Chondrocyte (in vitro differentiated cells): Measurements from ENCODE around the gene RALGAPB. TPM values are rescaled to one million over a fixed set of nuclear protein-coding genes. Genes with fewer than 3 reads are reported as not detected.

ENCODE experiments used
- DNase-seq: peaks from one replicate; pipeline ENCODE4 v3.0.0; 2021; ENCODE audit warnings: mixed read lengths, low spot score
- H3K27ac Mint-ChIP-seq: one replicate; pipeline ENCODE4 v1.8.0; 2021; ENCODE audit warnings: mild to moderate bottlenecking, moderate library complexity, mixed read lengths; ENCODE audit not compliant: unreplicated experiment
- H3K27me3 Mint-ChIP-seq: 2 replicates; pipeline ENCODE4 v1.8.0; 2021; ENCODE audit warnings: low read depth, mixed read lengths
- H3K36me3 Mint-ChIP-seq: 2 replicates; pipeline ENCODE4 v1.8.0; 2021; ENCODE audit warnings: low read depth, mixed read lengths
- H3K4me1 Mint-ChIP-seq: 2 replicates; pipeline ENCODE4 v1.8.0; 2021; ENCODE audit warnings: low read depth, mild to moderate bottlenecking, mixed read lengths
- H3K4me3 Mint-ChIP-seq: one replicate; pipeline ENCODE4 v1.8.0; 2021; ENCODE audit warnings: mild to moderate bottlenecking, moderate library complexity, mixed read lengths; ENCODE audit not compliant: unreplicated experiment
- H3K9me3 Mint-ChIP-seq: 2 replicates; pipeline ENCODE4 v1.8.0; 2021; ENCODE audit warnings: low read depth, mixed read lengths
- total RNA-seq: library from RNA; stranded (reverse); gene quantifications from 3 replicates; pipeline ENCODE4 v1.2.1, GENCODE V29; 2021
- TF ChIP-seq, protein P1 (sequence below): fragments of 200-600 bp; sonication (generic); IDR thresholded peaks from 2 replicates; pipeline ENCODE4 v1.5.0; 2021; ENCODE audit warnings: antibody characterized with exemption, mild to moderate bottlenecking, moderate library complexity

Gene RALGAPB
- total RNA-seq, 1 donor from 2014 or later: 32.6 TPM

DNA sequence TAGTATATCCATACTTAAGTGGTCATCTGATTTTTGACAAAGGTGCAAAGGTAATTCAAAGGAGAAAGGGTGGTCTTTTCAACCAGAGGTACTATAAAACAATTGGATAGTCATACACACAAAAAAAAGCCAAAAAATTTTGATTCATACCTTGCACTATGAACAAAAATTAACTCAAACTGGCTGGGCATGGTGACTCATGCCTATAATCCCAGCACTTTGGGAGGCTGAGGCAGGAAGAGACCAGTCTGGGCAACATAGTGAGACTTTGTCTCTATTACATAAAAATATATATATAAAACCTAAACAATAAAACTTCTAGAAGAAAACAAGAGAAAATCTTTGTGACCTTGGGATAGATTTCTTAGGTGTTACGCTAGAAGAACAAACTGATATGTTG is 64.5 kb downstream of the RALGAPB start:
- Mint-ChIP-seq H3K9me3 (no peaks in the 10 kb centered on the region), H3K4me1 (no peaks in the 10 kb centered on the region), H3K27ac (no peak overlapping the region), H3K27me3 (no peaks in the 10 kb centered on the region), H3K4me3 (no peak overlapping the region), H3K36me3 (peaks cover 50% of the 10 kb centered on the region)
- TF ChIP-seq, protein P1, sequence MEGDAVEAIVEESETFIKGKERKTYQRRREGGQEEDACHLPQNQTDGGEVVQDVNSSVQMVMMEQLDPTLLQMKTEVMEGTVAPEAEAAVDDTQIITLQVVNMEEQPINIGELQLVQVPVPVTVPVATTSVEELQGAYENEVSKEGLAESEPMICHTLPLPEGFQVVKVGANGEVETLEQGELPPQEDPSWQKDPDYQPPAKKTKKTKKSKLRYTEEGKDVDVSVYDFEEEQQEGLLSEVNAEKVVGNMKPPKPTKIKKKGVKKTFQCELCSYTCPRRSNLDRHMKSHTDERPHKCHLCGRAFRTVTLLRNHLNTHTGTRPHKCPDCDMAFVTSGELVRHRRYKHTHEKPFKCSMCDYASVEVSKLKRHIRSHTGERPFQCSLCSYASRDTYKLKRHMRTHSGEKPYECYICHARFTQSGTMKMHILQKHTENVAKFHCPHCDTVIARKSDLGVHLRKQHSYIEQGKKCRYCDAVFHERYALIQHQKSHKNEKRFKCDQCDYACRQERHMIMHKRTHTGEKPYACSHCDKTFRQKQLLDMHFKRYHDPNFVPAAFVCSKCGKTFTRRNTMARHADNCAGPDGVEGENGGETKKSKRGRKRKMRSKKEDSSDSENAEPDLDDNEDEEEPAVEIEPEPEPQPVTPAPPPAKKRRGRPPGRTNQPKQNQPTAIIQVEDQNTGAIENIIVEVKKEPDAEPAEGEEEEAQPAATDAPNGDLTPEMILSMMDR: no peak
- DNase-seq: no peak

DNA sequence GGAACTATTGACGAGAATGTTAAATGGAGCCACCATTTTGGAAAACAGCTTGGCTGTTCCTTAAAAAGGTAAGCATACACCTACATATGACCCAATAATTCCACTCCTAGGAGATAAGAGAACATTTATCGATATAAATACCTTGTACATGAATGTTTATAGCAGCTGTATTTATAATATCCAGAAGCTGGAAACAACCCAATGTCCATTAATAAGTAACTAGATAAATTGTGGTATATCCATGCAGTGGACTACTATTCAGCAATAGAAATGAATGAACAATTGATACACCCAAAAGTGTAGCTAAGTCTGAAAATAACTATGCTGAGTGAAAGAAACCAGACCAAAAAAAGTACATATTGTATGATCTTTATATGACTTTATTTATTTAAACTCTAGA is 66.1 kb downstream of the RALGAPB start:
- H3K36me3 Mint-ChIP-seq: peaks cover 46% of the 10 kb centered on the region

DNA sequence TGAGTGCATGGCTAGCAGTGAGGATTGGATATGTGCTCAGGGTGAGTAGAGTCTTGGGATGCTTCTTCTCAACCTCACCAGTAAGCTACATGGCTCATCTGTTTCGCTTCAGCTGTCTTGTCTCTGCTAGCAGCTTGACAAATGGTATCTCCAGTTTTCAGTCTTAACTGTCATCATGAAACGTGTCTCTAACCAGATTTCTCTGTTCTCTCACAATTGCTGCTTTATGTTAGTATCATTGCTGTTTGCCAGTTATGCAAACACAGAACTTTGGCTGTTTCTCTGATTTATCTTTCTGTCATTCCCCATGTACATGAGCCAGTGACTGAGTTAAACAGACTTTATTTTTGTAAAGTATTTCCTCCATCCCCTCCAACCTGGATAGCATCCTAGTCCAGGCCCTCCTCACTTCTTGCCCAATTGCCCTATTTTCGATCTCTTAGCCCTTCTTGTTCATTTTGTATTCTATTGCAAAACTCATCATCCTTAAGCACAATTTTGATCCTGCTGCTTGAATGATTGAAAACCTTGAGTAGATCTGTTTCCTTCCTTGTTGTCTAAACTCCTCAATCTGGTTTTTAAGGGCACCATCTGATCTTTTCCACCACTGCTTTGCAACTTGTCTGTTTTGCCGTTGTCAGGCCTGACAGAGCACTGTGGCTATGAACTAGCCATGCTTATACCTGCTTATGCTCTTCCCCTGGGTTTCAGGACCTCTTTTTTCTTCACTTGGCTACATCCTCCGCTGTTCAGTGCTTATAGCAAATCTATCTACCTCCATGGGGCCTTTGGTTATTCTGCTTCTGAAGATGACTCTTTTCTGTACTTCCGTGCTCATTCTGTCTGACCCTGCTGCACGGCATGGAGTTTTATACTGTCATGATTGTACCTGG is 70.6 kb downstream of the RALGAPB start:
- Mint-ChIP-seq H3K27ac (no peak overlapping the region), H3K4me1 (no peaks in the 10 kb centered on the region), H3K9me3 (no peaks in the 10 kb centered on the region), H3K27me3 (no peaks in the 10 kb centered on the region), H3K4me3 (no peak overlapping the region), H3K36me3 (peaks cover 51% of the 10 kb centered on the region)
- TF ChIP-seq, protein P1: no peak
- DNase-seq: no peak

More for the DNA sequence above, 66.1 kb downstream of the RALGAPB start:
- Mint-ChIP-seq H3K9me3 (no peaks in the 10 kb centered on the region), H3K27ac (no peak overlapping the region), H3K4me3 (no peak overlapping the region), H3K27me3 (no peaks in the 10 kb centered on the region), H3K4me1 (no peaks in the 10 kb centered on the region)
- TF ChIP-seq, protein P1: no peak
- DNase-seq: no peak

DNA sequence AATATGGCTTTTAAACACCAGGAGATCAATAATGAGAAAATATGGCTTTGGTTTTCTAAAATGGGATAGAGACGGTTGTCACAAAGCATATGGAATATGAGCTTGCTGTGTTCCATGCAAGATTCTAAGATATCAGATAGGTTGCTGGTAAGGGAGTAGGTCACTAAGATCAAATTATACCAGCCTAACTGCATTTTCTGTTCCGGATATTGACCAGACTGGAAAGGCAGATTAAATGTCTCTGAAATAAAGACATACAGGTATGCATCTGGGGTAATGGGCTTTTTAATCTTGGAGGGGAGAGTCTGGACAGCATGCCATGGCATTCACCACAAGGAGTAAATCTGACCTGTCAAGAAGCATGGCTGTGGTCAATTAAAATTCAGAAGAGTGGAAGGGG is 73.1 kb downstream of the RALGAPB start:
- Mint-ChIP-seq H3K4me1 (no peaks in the 10 kb centered on the region), H3K27ac (no peak overlapping the region), H3K36me3 (peaks cover 50% of the 10 kb centered on the region), H3K27me3 (no peaks in the 10 kb centered on the region), H3K9me3 (no peaks in the 10 kb centered on the region), H3K4me3 (no peak overlapping the region)
- no peak for DNase-seq
- TF ChIP-seq, protein P1: no peak

DNA sequence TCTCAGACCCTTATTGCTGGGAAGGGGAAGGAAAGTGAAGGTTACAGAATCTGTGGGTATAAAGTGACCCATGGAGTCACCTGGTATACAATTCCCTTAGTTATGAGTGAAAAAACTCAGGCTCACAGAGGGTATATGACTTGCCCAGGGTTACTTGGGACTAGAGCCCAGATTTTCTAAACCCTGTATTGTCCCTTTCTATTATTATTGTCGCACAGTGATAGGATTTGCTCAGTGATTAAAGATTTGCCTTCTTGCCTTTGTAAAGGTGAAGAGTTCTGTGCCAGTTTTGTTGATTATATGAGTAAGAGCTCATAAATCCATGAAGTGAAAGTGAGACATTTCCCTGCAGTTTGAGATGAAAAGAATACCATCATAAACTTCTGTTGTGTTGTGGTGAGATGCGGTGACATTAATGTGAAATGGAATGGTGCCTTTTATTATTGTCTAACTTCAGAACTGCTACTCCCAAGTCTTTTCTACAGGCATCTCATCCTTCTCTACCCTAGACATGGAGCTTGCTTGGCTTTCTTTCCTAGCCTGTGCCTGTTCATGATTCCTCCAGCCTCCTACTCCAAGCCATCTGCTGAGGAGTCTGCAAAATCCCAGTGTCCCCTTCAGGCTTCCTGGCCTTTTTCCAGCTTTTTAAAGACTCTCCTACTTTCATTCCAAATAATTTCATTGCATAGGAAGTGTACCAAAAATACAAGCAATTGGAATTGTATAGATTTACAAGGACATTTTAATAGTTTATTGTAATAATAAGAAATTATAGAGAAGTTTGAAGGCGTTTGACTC is 74.8 kb downstream of the RALGAPB start:
- no peaks in the 10 kb centered on the region for H3K4me1 Mint-ChIP-seq

More for the DNA sequence above, 74.8 kb downstream of the RALGAPB start:
- Mint-ChIP-seq H3K27ac (peak overlapping the region; percentile 3), H3K9me3 (no peaks in the 10 kb centered on the region), H3K27me3 (no peaks in the 10 kb centered on the region), H3K4me3 (no peak overlapping the region), H3K36me3 (peaks cover 38% of the 10 kb centered on the region)
- TF ChIP-seq, protein P1: no peak
- DNase-seq: no peak
